ENCODE measurements around the gene PANK4. TPM values are rescaled to one million over a fixed set of nuclear protein-coding genes. Genes with fewer than 3 reads are reported as not detected.
A peak's percentile ranks its signal among the peaks of the same experiment; 100 is the strongest.

PANK4 gene
- total RNA-seq, 4 donors from 2014 or later = 29.3 to 39.9 (median 38.0) TPM

GRCh38 chr1:2558861-2559260 is 32.5 kb upstream of the PANK4 start:
- H3K36me3 ChIP-seq = no peaks in the 10 kb centered on the region
- 90% methylated on average over 3 of the region's 6 CpGs; no CpG with 5 or more reads in 1 of the 2 donors for WGBS, 2 donors
- intact Hi-C loops (cut with DNase I) = no loop called here

GRCh38 chr1:2558420-2558819 is 32.0 kb upstream of the PANK4 start:
- no peak for DNase-seq
- H3K27me3 ChIP-seq = no peaks in the 10 kb centered on the region
- H3K27ac ChIP-seq = no peak overlapping the region
- no peaks in the 10 kb centered on the region for H3K9me3 ChIP-seq
- no peaks in the 10 kb centered on the region for H3K36me3 ChIP-seq
- WGBS, 2 donors = 96 to 100% methylated on average over 6 to 12 of the region's 12 CpGs
- TF ChIP-seq CTCF (IDR thresholded peaks at IDR 0.05) (no peak), POLR2A (IDR thresholded peaks at IDR 0.05) (no peak)
- intact Hi-C loops (cut with DNase I) = no loop called here
- no peak overlapping the region for H3K4me3 ChIP-seq (replicated peaks in 1 of 3)
- peaks cover 9 to 24% of the 10 kb centered on the region in 2 donors for H3K4me1 ChIP-seq

More at GRCh38 chr1:2558861-2559260, 32.5 kb upstream of the PANK4 start:
- DNase-seq = no peak
- Histone ChIP-seq H3K9me3 (no peaks in the 10 kb centered on the region), H3K27ac (no peak overlapping the region), H3K4me3 (replicated peaks in 1 of 3) (no peak overlapping the region), H3K4me1 (peaks cover 9 to 24% of the 10 kb centered on the region in 2 donors), H3K27me3 (no peaks in the 10 kb centered on the region)
- TF ChIP-seq POLR2A (IDR thresholded peaks at IDR 0.05) = no peak
- TF ChIP-seq CTCF (IDR thresholded peaks at IDR 0.05) = no peak

GRCh38 chr1:2557482-2558400 is 31.3 kb upstream of the PANK4 start:
- Histone ChIP-seq H3K27me3 (no peaks in the 10 kb centered on the region), H3K4me3 (replicated peaks in 1 of 3) (peak overlapping the region in 1 of 3 donors; percentile 50), H3K9me3 (no peaks in the 10 kb centered on the region), H3K36me3 (no peaks in the 10 kb centered on the region), H3K27ac (peak overlapping the region in 2 of 3 donors; percentile 82 to 90), H3K4me1 (peaks cover 9 to 24% of the 10 kb centered on the region in 2 donors)
- intact Hi-C loops (cut with DNase I) = no loop called here
- 88 to 100% methylated on average over 1 to 17 of the region's 30 CpGs for WGBS, 2 donors
- TF ChIP-seq CTCF (IDR thresholded peaks at IDR 0.05) (no peak), POLR2A (IDR thresholded peaks at IDR 0.05) (no peak)
- no peak for DNase-seq

- Histone ChIP-seq H3K9me3 (no peaks in the 10 kb centered on the region), H3K4me1 (peaks cover 9 to 24% of the 10 kb centered on the region in 2 donors), H3K36me3 (no peaks in the 10 kb centered on the region), H3K27ac (peak overlapping the region; percentile 82 to 90 (median 89)), H3K4me3 (replicated peaks in 1 of 3) (peak overlapping the region; percentile 4 to 74 (median 50)), H3K27me3 (no peaks in the 10 kb centered on the region)
- DNase-seq = peak; percentile 31 to 33
- intact Hi-C loops (cut with DNase I) = no loop called here
- TF ChIP-seq POLR2A (IDR thresholded peaks at IDR 0.05) (no peak), CTCF (IDR thresholded peaks at IDR 0.05) (no peak)
- 29 to 30% methylated on average over 9 to 17 of the region's 24 CpGs for WGBS, 2 donors
Measured at GRCh38 chr1:2556678-2557481, 30.5 kb upstream of the PANK4 start.

Data from thyroid gland (tissue), 4 donors.